Vagina (tissue), 2 donors: Measurements from ENCODE around the gene SLC8A2. TPM values are rescaled to one million over a fixed set of nuclear protein-coding genes. Genes with fewer than 3 reads are reported as not detected.
"Not testable (repeated sequence)": the region's sequence is repeated elsewhere in the genome, so short reads cannot be mapped to it uniquely, and the experiment has no call there.

ENCODE experiments used
- DNase-seq, 2 donors: peaks; one replicate each; pipeline ENCODE4 v3.0.0-alpha.2; 2017; ENCODE audit errors: extremely low spot score in 2 of 2
- H3K27ac ChIP-seq: fragments of 200-600 bp; sonication (generic); one replicate; pipeline ENCODE4 v1.5.1; 2019
- H3K27me3 ChIP-seq: fragments of 200-600 bp; sonication (generic); one replicate; pipeline ENCODE4 v1.5.1; 2019
- H3K36me3 ChIP-seq, 2 donors: fragments of 200-600 bp; sonication (generic); one replicate each; pipeline ENCODE4 v1.5.1; 2017 to 2019
- H3K4me1 ChIP-seq: fragments of 200-600 bp; sonication (generic); one replicate; pipeline ENCODE4 v1.5.1; 2019
- H3K4me3 ChIP-seq, 2 donors: fragments of 200-600 bp; sonication (generic); 1 replicate in 1 of 2; 2 replicates in 1 of 2; pipeline ENCODE4 v1.5.1; 2016 to 2019
- H3K9me3 ChIP-seq: fragments of 200-600 bp; sonication (generic); one replicate; pipeline ENCODE4 v1.5.1; 2019
- POLR2A ChIP-seq, 2 donors: fragments of 450-650 bp; IDR thresholded peaks; one replicate each; pipeline ENCODE4 v1.6.1; 2017; ENCODE audit warnings: antibody characterized with exemption in 2 of 2, mild to moderate bottlenecking in 2 of 2, moderate library complexity in 2 of 2
- POLR2AphosphoS5 ChIP-seq, 2 donors: sonication (generic); formaldehyde crosslinking; IDR thresholded peaks; one replicate each; pipeline ENCODE4 v1.9.0; 2017; ENCODE audit warnings: antibody characterized with exemption in 2 of 2, mild to moderate bottlenecking in 2 of 2, low read depth in 1 of 2; ENCODE audit not compliant: insufficient read depth in 1 of 2
- intact Hi-C: fragments of 100-400 bp; cut with DNase I; formaldehyde crosslinking; loops from one replicate; pipeline ENCODE4 v1.15.1; 2023
- total RNA-seq: library from RNA; depleted of rRNA; stranded (reverse); fragments of >200 nt; gene quantifications from one replicate; pipeline ENCODE4 v1.2.3, GENCODE V29; 2016
- TF ChIP-seq, protein P1 (sequence below), 3 experiments: fragments of 450-650 bp in 2 of 3; fragments of 200-600 bp in 1 of 3; sonication (generic) in 1 of 3; IDR thresholded peaks; one replicate each; pipeline ENCODE4 v1.5.1; 2017 to 2019; ENCODE audit warnings: antibody characterized with exemption in 3 of 3, mild to moderate bottlenecking in 2 of 3, moderate library complexity in 2 of 3

Gene SLC8A2
- total RNA-seq, 1 donor from 2014 or later, result 0.49 TPM

DNA sequence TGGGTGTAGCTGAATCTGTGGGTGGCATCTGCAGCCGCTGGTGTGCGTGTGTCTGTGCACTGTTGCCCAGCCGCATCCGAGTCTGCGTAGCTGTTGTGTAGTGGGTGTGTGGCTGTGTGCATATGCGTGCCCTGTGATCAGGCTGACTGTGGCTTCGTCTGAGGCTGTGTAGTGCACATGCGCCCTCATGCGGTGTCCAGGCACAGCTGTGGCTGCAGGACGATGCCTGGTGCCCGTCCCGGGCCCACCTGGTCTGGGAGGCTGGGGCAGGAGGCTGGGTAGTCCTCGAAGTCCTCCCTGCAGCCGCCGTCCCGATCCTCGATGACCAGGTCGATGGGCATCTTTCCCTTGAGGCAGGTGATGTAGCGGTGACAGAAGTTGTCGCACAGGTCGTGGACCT, 57.2 kb downstream of the SLC8A2 start:
- no peak for DNase-seq
- intact Hi-C loops, result no loop called here
- Histone ChIP-seq H3K27ac (no peak overlapping the region), H3K36me3 (no peaks in the 10 kb centered on the region), H3K4me1 (peaks cover 19% of the 10 kb centered on the region), H3K27me3 (no peaks in the 10 kb centered on the region), H3K9me3 (no peaks in the 10 kb centered on the region), H3K4me3 (no peak overlapping the region)
- TF ChIP-seq POLR2A (IDR thresholded peaks at IDR 0.05) (no peak), POLR2AphosphoS5 (IDR thresholded peaks at IDR 0.05; ENCODE audit: insufficient read depth in 1 of 2, low read depth in 1 of 2) (no peak)
- TF ChIP-seq, protein P1, sequence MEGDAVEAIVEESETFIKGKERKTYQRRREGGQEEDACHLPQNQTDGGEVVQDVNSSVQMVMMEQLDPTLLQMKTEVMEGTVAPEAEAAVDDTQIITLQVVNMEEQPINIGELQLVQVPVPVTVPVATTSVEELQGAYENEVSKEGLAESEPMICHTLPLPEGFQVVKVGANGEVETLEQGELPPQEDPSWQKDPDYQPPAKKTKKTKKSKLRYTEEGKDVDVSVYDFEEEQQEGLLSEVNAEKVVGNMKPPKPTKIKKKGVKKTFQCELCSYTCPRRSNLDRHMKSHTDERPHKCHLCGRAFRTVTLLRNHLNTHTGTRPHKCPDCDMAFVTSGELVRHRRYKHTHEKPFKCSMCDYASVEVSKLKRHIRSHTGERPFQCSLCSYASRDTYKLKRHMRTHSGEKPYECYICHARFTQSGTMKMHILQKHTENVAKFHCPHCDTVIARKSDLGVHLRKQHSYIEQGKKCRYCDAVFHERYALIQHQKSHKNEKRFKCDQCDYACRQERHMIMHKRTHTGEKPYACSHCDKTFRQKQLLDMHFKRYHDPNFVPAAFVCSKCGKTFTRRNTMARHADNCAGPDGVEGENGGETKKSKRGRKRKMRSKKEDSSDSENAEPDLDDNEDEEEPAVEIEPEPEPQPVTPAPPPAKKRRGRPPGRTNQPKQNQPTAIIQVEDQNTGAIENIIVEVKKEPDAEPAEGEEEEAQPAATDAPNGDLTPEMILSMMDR (IDR thresholded peaks at IDR 0.05), result no peak

DNA sequence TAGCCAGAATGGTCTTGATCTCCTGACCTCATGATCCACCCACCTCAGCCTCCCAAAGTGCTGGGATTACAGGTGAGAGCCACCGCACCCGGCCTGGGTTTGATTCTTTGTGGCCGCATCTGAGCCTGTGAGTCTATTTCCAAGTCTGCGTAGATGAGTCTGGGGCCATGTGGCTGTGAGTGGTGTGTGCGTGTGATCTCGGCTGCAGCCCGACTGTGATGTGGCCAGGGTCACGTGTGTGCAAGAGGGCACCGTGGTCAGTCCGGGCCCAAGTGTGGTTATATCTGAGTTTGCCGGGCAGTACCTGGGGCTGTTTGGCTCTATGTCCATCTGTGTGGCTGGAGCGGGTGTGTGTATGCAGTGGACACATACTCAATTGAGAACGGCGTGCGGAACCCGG, 57.8 kb downstream of the SLC8A2 start:
- Histone ChIP-seq H3K27me3 (no peaks in the 10 kb centered on the region), H3K36me3 (no peaks in the 10 kb centered on the region), H3K27ac (no peak overlapping the region), H3K9me3 (no peaks in the 10 kb centered on the region), H3K4me3 (no peak overlapping the region), H3K4me1 (peaks cover 19% of the 10 kb centered on the region)
- intact Hi-C loops, result no loop called here
- DNase-seq, result no peak
- TF ChIP-seq POLR2AphosphoS5 (IDR thresholded peaks at IDR 0.05; ENCODE audit: insufficient read depth in 1 of 2, low read depth in 1 of 2) (no peak), POLR2A (IDR thresholded peaks at IDR 0.05) (no peak)
- TF ChIP-seq, protein P1 (IDR thresholded peaks at IDR 0.05), result no peak

DNA sequence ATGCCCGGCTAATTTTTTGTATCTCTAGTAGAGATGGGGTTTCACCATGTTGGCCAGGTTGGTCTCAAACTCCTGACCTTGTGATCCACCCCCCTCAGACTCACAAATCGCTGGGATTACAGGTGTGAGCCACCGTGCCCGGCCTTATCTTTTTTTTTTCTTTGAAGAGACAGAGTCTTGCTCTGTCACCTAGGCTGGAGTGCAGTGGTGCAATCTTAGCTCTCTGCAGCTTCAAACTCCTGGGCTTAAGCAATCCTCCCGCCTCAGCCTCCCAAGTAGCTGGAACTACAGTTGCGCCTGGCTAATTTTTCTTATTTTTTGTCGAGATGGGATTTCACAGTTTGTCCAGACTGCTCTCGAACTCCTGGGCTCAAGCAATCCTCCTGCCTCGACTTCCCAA, 60.0 kb downstream of the SLC8A2 start:
- DNase-seq, H3K9me3 ChIP-seq, H3K36me3 ChIP-seq, H3K4me1 ChIP-seq, H3K27me3 ChIP-seq, H3K4me3 ChIP-seq, intact Hi-C loops, H3K27ac ChIP-seq: not testable (repeated sequence)

DNA sequence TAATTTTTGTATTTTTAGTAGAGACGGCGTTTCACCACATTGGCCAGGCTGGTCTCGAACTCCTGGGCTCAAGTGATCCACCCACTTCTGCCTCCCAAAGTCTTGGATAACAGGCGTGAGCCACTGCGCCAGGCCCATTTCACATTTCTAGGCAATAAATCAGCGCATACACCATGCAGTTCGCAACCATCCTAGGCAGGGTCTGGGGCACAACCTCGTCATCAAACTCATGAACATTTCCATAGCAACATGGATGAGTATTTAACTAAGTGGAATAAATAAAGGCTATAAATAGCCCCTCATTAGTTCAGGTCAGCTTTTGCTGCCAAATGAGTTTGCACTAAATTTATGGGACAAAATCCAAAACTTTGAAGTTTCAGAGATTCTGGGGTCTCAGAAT, 60.6 kb downstream of the SLC8A2 start:
- H3K4me3 ChIP-seq, result no peak overlapping the region
- H3K36me3 ChIP-seq, result no peaks in the 10 kb centered on the region
- H3K9me3 ChIP-seq, result no peaks in the 10 kb centered on the region
- no peaks in the 10 kb centered on the region for H3K27me3 ChIP-seq
- H3K4me1 ChIP-seq, result no peaks in the 10 kb centered on the region
- intact Hi-C loops, result no loop called here
- TF ChIP-seq, protein P1 (IDR thresholded peaks at IDR 0.05), result no peak
- TF ChIP-seq POLR2AphosphoS5 (IDR thresholded peaks at IDR 0.05; ENCODE audit: insufficient read depth in 1 of 2, low read depth in 1 of 2), result no peak
- no peak for TF ChIP-seq POLR2A (IDR thresholded peaks at IDR 0.05)
- H3K27ac ChIP-seq, result no peak overlapping the region
- DNase-seq, result no peak

DNA sequence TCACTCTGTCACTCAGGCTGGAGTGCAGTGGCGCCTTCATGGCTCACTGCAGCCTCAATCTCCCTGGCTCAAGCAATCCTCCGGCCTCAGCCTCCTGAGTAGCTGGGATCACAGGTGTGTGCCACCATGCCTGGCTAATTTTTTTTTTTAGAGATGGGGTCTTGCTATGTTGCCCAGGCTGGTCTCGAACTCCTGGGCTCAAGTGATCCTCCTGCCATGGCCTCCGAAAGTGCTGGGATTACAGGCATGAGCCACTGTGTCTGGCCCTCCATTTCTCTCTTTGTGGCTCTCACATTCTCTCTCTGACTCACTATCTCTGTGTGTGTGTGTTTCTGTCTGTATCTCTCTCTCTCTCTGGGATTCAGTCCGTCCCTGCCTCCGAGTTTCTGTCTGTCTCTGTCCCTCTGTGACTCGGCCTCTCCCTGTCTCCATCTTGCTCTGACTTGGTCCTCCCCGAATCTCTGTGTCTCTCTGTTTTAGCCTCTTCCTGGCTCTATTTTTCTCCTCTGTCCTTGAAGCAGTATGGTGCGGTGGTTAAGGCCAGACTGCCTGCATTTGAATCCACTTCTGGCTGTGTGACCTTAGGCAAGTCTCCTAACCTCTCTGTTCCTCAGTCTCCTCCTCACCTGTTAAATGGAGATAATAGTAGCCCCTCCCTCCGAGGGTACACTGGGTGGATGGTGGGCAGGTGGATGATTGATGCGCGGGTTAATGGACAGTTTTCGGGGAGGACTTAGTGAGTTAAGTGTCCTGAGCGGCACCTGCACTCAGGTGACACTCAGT, 63.3 kb downstream of the SLC8A2 start:
- TF ChIP-seq POLR2AphosphoS5 (IDR thresholded peaks at IDR 0.05; ENCODE audit: insufficient read depth in 1 of 2, low read depth in 1 of 2) (no peak), POLR2A (IDR thresholded peaks at IDR 0.05) (no peak)
- TF ChIP-seq, protein P1 (IDR thresholded peaks at IDR 0.05), result no peak
- no peaks in the 10 kb centered on the region for H3K4me1 ChIP-seq
- H3K36me3 ChIP-seq, result no peaks in the 10 kb centered on the region
- no peaks in the 10 kb centered on the region for H3K9me3 ChIP-seq
- DNase-seq, result no peak
- no peak overlapping the region for H3K27ac ChIP-seq
- no peaks in the 10 kb centered on the region for H3K27me3 ChIP-seq
- no peak overlapping the region for H3K4me3 ChIP-seq
- intact Hi-C loops, result no loop called here
